ENCODE measurements around the gene NR1D1. TPM values are rescaled to one million over a fixed set of nuclear protein-coding genes. Genes with fewer than 3 reads are reported as not detected.

Gene NR1D1
- total and polyA plus RNA-seq, 7 experiments from 2014 or later = 3.6 to 34.2 (median 16.4) TPM

DNA sequence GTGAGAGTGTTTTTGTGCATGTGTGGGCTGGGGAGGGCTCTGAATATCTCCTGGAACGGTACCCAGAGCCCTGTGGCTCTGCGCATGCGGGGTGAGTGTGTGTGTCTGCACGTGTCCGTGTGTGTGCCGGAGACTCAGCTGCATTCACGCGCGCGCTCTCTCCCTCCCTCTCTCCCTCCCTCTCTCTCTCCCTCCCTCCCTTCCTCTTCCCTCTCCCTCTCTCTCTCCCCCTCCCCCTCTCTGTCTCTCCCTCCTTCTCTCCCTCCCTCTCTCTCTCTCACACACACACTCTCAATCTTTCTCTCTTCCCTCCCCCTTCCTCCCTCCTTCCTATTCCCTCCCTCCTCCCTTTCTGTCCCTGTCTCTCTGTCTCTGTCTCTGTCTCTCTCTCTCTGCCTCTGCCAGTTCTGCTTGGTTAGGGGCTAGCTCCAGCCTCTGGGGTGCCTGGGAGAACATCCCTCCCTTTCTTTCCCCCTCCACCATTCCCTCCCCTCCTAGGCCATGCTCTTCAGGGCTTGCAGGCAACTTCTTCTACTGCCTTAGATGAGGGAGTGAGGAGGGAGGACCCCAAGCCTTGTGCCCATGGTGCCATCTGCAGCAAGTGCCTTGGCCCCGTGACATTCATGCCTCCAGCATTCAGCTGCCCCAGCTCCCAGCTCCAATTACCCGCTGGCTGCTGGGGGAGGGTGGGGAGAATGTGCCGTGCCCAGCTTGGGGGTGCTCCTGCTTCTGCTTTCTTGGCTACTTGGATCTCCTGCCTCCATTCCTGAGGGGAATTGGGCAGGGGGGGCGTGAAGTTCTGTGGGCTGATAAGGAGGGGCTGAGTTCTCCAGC is 31.3 kb downstream of the NR1D1 start:
- H3K4me3 ChIP-seq (ENCODE audit: low read length) = peak overlapping the region; percentile 45
- H3K27me3 Mint-ChIP-seq = peaks cover 0 to 12% (median 0%) of the 10 kb centered on the region in 5 donors
- ChIA-PET CTCF (interaction anchor here (0.5 to 11.1 kb wide), 11 partner anchors 11 to 116 kb away, joined by 3 to 127 read pairs (median 3); partner anchors contain the start of gene NR1D1), POLR2A (interaction anchor here (0.6 to 3.6 kb wide), 12 partner anchors 8 to 71 kb away, joined by 3 to 25 read pairs (median 6); partner anchors contain the start of genes CASC3 and NR1D1)
- peak overlapping the region; percentile 85 to 94 (median 90) for H3K4me3 Mint-ChIP-seq
- ATAC-seq = peak; percentile 79
- peak overlapping the region; percentile 75 for H3K27ac ChIP-seq (ENCODE audit: low read depth, low read length)
- no peaks in the 10 kb centered on the region for H3K36me3 ChIP-seq (ENCODE audit: control insufficient read depth in 2 of 3, insufficient read depth in 3 of 3, low read length in 3 of 3)
- no peaks in the 10 kb centered on the region for H3K27me3 ChIP-seq (ENCODE audit: control insufficient read depth in 2 of 2, insufficient read depth in 2 of 2, low read length in 2 of 2)
- H3K9me3 Mint-ChIP-seq = no peaks in the 10 kb centered on the region
- peaks cover 0 to 4% (median 0%) of the 10 kb centered on the region in 5 donors for H3K36me3 Mint-ChIP-seq
- H3K4me1 Mint-ChIP-seq = peaks cover 40 to 93% (median 69%) of the 10 kb centered on the region in 7 donors
- DNase-seq = peak; percentile 60 to 84 (median 75)
- peaks cover 42 to 71% of the 10 kb centered on the region in 2 donors for H3K4me1 ChIP-seq (ENCODE audit: control insufficient read depth in 2 of 2, insufficient read depth in 2 of 2, low read length in 2 of 2)
- intact Hi-C loops (cut with micrococcal nuclease) = loop anchor here (1.0 kb wide), 2 partner anchors 27 to 42 kb away; no protein-coding TSS in a partner anchor
- H3K27ac Mint-ChIP-seq = peak overlapping the region; percentile 83 to 96 (median 95)
- no peaks in the 10 kb centered on the region for H3K9me3 ChIP-seq (ENCODE audit: control insufficient read depth in 2 of 3, low read length in 3 of 3)

DNA sequence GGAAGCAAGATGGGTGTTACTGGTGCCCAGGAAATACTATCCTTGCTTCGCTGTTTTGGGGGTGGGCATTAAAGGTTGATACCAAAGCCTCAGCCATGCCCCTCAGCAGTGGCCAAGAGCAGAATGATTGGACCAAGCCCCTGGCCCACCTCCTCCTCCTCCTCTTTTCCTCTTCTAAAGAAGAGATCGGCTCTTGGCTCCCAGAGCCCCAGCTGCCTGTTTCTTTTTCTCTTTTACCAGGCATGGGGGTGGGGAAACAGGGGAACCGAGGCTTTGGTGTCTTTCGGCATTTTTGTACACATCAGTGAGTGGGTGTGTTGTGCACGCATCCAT is 31.8 kb downstream of the NR1D1 start:
- ATAC-seq = no peak
- H3K4me3 Mint-ChIP-seq = peak overlapping the region; percentile 85 to 94 (median 90)
- no peak for DNase-seq
- peaks cover 46 to 70% of the 10 kb centered on the region in 2 donors for H3K4me1 ChIP-seq (ENCODE audit: control insufficient read depth in 2 of 2, insufficient read depth in 2 of 2, low read length in 2 of 2)
- CTCF ChIA-PET = interaction anchor here (1.0 to 11.1 kb wide), 6 partner anchors 18 to 117 kb away, joined by 3 to 127 read pairs (median 5); partner anchors contain the start of gene NR1D1
- POLR2A ChIA-PET = interaction anchor here (0.6 to 3.6 kb wide), 7 partner anchors 25 to 72 kb away, joined by 3 to 25 read pairs (median 7); partner anchors contain the start of genes CASC3 and NR1D1
- peaks cover 0 to 5% (median 0%) of the 10 kb centered on the region in 5 donors for H3K36me3 Mint-ChIP-seq
- H3K27me3 ChIP-seq (ENCODE audit: control insufficient read depth in 2 of 2, insufficient read depth in 2 of 2, low read length in 2 of 2) = no peaks in the 10 kb centered on the region
- H3K27ac Mint-ChIP-seq = peak overlapping the region; percentile 83 to 96 (median 95)
- no peaks in the 10 kb centered on the region for H3K36me3 ChIP-seq (ENCODE audit: control insufficient read depth in 2 of 3, insufficient read depth in 3 of 3, low read length in 3 of 3)
- H3K27me3 Mint-ChIP-seq = peaks cover 0 to 18% (median 0%) of the 10 kb centered on the region in 5 donors
- H3K4me3 ChIP-seq (ENCODE audit: low read length) = peak overlapping the region; percentile 45
- H3K27ac ChIP-seq (ENCODE audit: low read depth, low read length) = peak overlapping the region; percentile 75
- intact Hi-C loops (cut with micrococcal nuclease) = no loop called here
- H3K9me3 ChIP-seq (ENCODE audit: control insufficient read depth in 2 of 3, low read length in 3 of 3) = no peaks in the 10 kb centered on the region
- H3K9me3 Mint-ChIP-seq = no peaks in the 10 kb centered on the region
- H3K4me1 Mint-ChIP-seq = peaks cover 45 to 93% (median 68%) of the 10 kb centered on the region in 7 donors

DNA sequence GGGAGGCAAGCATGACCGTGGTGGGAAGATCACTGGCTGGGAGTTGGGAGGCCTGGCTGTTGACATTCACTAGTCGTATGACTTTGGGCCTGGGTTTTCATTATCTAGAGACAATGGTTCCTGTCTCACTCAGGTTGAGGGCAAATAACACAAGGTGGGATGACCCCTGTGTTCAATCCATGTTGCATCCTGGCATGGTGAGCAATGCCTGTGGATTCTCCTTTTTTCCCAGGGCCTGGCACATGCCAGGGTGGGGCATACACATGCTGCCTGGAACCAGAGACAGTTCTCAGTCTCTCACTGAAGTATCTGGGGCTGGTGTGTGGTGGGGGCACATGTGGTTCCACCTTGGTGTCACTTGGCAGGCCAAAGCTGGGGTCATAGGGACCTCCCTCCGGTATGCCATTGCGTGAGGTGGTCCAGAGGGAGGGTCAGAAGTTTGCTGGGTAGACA is 32.2 kb downstream of the NR1D1 start:
- Mint-ChIP-seq H3K4me3 (peak overlapping the region; percentile 85 to 94 (median 90)), H3K27me3 (peaks cover 0 to 19% (median 0%) of the 10 kb centered on the region in 5 donors), H3K4me1 (peaks cover 47 to 90% (median 67%) of the 10 kb centered on the region in 7 donors), H3K27ac (peak overlapping the region; percentile 83 to 96 (median 95)), H3K9me3 (no peaks in the 10 kb centered on the region), H3K36me3 (peaks cover 0 to 5% (median 0%) of the 10 kb centered on the region in 5 donors)
- Histone ChIP-seq H3K36me3 (ENCODE audit: control insufficient read depth in 2 of 3, insufficient read depth in 3 of 3, low read length in 3 of 3) (peaks cover 0 to under 1% (median 0%) of the 10 kb centered on the region in 3 experiments), H3K4me3 (ENCODE audit: low read length) (peak overlapping the region; percentile 45), H3K4me1 (ENCODE audit: control insufficient read depth in 2 of 2, insufficient read depth in 2 of 2, low read length in 2 of 2) (peaks cover 46 to 69% of the 10 kb centered on the region in 2 donors), H3K27me3 (ENCODE audit: control insufficient read depth in 2 of 2, insufficient read depth in 2 of 2, low read length in 2 of 2) (no peaks in the 10 kb centered on the region), H3K9me3 (ENCODE audit: control insufficient read depth in 2 of 3, low read length in 3 of 3) (no peaks in the 10 kb centered on the region), H3K27ac (ENCODE audit: low read depth, low read length) (peak overlapping the region; percentile 75)
- ChIA-PET CTCF (interaction anchor here (1.0 to 11.1 kb wide), 5 partner anchors 18 to 117 kb away, joined by 3 to 127 read pairs (median 4); partner anchors contain the start of gene NR1D1), POLR2A (interaction anchor here (0.6 to 3.6 kb wide), 8 partner anchors 25 to 869 kb away, joined by 3 to 25 read pairs (median 6); partner anchors contain the start of genes CASC3 and NR1D1)
- DNase-seq (no peak), ATAC-seq (no peak)
- intact Hi-C loops (cut with micrococcal nuclease) = no loop called here

DNA sequence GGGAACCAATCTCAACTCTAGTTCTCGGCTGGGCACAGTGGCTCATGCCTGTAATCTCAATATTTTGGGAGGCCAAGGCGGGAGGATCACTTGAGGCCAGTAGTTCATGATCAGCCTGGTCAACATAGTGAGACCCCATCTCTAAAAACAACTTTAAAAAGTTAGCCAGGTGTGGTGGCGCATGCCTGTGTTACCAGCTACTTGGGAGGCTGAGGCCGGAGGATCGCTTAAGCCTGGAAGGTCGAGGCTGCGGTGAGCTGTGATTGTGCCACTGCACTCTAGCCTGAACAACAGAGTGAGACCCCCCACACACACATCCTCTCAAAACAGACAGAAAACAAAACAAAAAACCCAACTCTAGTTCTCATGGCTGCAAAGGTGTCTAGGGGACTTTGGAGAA is 32.7 kb downstream of the NR1D1 start:
- Histone ChIP-seq H3K27me3 (ENCODE audit: control insufficient read depth in 2 of 2, insufficient read depth in 2 of 2, low read length in 2 of 2) (no peaks in the 10 kb centered on the region), H3K36me3 (ENCODE audit: control insufficient read depth in 2 of 3, insufficient read depth in 3 of 3, low read length in 3 of 3) (peaks cover 0 to 3% (median 0%) of the 10 kb centered on the region in 3 experiments), H3K4me1 (ENCODE audit: control insufficient read depth in 2 of 2, insufficient read depth in 2 of 2, low read length in 2 of 2) (peaks cover 46 to 69% of the 10 kb centered on the region in 2 donors), H3K9me3 (ENCODE audit: control insufficient read depth in 2 of 3, low read length in 3 of 3) (no peaks in the 10 kb centered on the region), H3K4me3 (ENCODE audit: low read length) (no peak overlapping the region), H3K27ac (ENCODE audit: low read depth, low read length) (peak overlapping the region; percentile 75)
- ChIA-PET POLR2A (interaction anchor here (0.6 to 6.6 kb wide), 6 partner anchors 14 to 868 kb away, joined by 3 to 62 read pairs (median 7); partner anchors contain the start of genes CASC3, MED24 and NR1D1), CTCF (interaction anchor here (1.4 to 11.1 kb wide), 3 partner anchors 7 to 44 kb away, joined by 3 to 127 read pairs (median 106); partner anchors contain the start of gene NR1D1)
- ATAC-seq (no peak), DNase-seq (no peak)
- peaks cover 47 to 86% (median 67%) of the 10 kb centered on the region in 7 donors for H3K4me1 Mint-ChIP-seq
- peak overlapping the region in 8 of 9 donors; percentile 93 to 96 (median 95) for H3K27ac Mint-ChIP-seq
- no peaks in the 10 kb centered on the region for H3K9me3 Mint-ChIP-seq
- H3K4me3 Mint-ChIP-seq = peak overlapping the region; percentile 39 to 94 (median 88)
- H3K27me3 Mint-ChIP-seq = peaks cover 0 to 19% (median 0%) of the 10 kb centered on the region in 5 donors
- intact Hi-C loops (cut with micrococcal nuclease) = no loop called here
- H3K36me3 Mint-ChIP-seq = peaks cover 0 to 5% (median 0%) of the 10 kb centered on the region in 5 donors

DNA sequence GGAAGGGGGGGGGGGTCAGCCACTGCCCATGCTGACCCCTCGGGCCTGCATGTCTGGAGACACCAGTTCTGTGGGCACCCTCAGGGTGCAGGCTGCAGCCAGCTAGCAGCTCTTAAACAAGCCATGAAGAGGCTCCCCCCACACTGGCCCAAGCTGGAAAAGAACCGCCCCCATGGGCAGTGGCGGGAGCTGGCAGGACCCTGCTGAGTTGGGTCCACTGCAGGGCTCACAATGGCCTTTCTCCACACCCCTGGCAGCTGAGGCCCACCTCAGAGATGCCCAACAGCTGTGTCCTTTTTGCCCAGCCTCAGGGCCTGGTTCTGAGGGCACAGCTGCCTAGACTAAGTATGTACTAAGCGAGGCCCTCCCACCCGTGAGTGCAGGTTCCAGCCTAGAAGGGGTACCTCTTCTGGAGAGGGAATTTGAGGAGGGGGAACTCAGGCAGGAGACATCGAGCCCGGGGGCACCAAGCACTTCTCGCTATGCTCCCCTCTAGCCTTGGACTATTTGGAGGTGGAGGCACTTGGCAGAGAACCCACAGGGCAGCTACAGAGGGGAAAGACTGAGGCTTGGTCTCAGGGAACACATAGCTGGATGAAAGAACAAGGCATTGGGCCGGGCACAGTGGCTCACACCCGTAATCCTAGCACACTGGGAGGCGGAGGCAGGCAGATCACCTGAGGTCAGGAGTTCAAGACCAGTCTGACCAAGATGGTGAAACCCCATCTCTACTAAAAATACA is 34.4 kb downstream of the NR1D1 start:
- Mint-ChIP-seq H3K36me3 (peaks cover 0 to 5% (median 0%) of the 10 kb centered on the region in 5 donors), H3K4me1 (peaks cover 55 to 84% (median 69%) of the 10 kb centered on the region in 7 donors), H3K27me3 (peaks cover 0 to 35% (median 0%) of the 10 kb centered on the region in 5 donors), H3K9me3 (no peaks in the 10 kb centered on the region), H3K27ac (peak overlapping the region in 8 of 9 donors; percentile 66 to 96 (median 94)), H3K4me3 (peak overlapping the region in 7 of 10 donors; percentile 63 to 97 (median 94))
- peaks cover 0 to 3% (median 0%) of the 10 kb centered on the region in 3 experiments for H3K36me3 ChIP-seq (ENCODE audit: control insufficient read depth in 2 of 3, insufficient read depth in 3 of 3, low read length in 3 of 3)
- no peak for DNase-seq
- POLR2A ChIA-PET = interaction anchor here (0.9 to 7.2 kb wide), 13 partner anchors 9 to 102 kb away, joined by 3 to 62 read pairs (median 5); partner anchors contain the start of genes CASC3, MED24 and NR1D1
- no peak overlapping the region for H3K4me3 ChIP-seq (ENCODE audit: low read length)
- H3K27me3 ChIP-seq (ENCODE audit: control insufficient read depth in 2 of 2, insufficient read depth in 2 of 2, low read length in 2 of 2) = no peaks in the 10 kb centered on the region
- no peaks in the 10 kb centered on the region for H3K9me3 ChIP-seq (ENCODE audit: control insufficient read depth in 2 of 3, low read length in 3 of 3)
- intact Hi-C loops (cut with micrococcal nuclease) = no loop called here
- H3K4me1 ChIP-seq (ENCODE audit: control insufficient read depth in 2 of 2, insufficient read depth in 2 of 2, low read length in 2 of 2) = peaks cover 50 to 64% of the 10 kb centered on the region in 2 donors
- CTCF ChIA-PET = interaction anchor here (0.6 to 11.1 kb wide), 10 partner anchors 9 to 1386 kb away, joined by 3 to 127 read pairs (median 4); partner anchors contain the start of gene NR1D1
- H3K27ac ChIP-seq (ENCODE audit: low read depth, low read length) = peak overlapping the region; percentile 57
- no peak for ATAC-seq

Data from naive thymus-derived CD4-positive, alpha-beta T cell (primary cell).